HG02885 (cell line): ENCODE data around the gene RPL23.

Experiments
- ATAC-seq: cut with Tn5 transposase; IDR thresholded peaks from one replicate; pipeline ENCODE4 v1.9.1; 2021; ENCODE audit warnings: mild to moderate bottlenecking; ENCODE audit not compliant: unreplicated experiment, poor library complexity

Gene RPL23

DNA sequence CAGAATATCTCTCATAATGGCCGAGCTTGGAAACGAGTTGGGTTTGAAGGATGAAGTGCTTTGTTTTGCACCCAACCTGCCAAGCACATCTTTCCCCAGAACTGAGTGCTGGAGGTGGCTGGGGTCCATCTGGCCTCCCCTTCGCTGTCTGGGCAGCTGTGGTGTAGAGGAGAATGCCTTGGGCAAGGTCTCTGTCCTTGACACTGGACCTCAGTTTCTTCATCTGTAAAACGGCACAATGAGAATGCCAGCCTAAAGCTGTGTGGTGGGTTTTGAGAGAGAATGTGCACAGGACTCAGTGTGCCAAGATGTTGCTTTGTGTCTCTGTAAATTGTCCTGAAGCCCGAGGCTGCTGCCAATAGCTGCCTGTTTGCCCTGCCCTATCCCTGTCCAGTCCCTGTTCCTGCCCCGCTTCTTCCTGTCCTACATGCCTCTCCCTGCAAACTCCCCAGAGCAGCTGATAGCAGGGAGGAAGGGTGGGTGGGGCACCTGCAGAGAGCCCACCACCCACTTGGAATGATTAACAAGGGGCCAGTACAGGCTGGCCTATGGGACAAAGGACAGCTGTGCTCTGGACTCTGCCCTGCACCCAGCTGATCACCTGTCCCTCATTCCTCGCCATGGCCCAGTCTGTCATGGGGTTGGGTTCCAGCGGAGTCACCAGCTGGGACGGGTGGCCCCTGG lies 31.7 kb upstream of the RPL23 start:
- ATAC-seq, result no peak

GRCh38 chr17:38883592-38884526 lies 30.3 kb upstream of the RPL23 start:
- no peak for ATAC-seq

- ATAC-seq, result no peak
These were observed 29.3 kb upstream of the RPL23 start for GRCh38 chr17:38882870-38883269.

DNA sequence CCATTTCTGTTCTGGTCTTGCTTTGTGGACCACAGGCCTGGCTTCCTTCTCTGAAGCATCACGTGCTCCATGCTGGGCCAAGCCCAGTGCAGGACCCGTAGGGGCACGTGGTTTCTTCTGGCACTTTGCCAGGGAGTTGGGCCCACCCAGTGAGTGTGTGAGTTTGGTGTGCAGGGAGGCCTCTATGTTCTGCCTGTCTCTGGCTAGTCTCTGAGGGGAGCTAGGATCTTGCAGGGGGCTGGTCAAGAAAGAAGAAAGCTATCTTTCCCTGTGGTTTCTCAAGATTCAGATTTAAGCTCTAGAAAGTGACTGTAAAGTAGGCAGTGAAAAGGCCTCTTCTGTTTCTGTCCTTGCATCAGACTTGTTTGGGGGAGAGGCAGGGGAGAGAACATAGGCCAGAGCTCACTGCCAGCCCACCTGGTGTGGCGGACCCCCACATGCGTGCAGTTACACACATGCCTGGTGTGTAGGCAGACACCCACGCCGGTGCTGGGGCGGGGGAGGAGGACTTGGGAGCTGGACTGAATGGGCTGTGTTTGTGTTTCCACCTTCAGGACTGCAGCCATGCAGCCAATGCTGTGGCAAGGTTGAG lies 28.2 kb upstream of the RPL23 start:
- ATAC-seq, result no peak

DNA sequence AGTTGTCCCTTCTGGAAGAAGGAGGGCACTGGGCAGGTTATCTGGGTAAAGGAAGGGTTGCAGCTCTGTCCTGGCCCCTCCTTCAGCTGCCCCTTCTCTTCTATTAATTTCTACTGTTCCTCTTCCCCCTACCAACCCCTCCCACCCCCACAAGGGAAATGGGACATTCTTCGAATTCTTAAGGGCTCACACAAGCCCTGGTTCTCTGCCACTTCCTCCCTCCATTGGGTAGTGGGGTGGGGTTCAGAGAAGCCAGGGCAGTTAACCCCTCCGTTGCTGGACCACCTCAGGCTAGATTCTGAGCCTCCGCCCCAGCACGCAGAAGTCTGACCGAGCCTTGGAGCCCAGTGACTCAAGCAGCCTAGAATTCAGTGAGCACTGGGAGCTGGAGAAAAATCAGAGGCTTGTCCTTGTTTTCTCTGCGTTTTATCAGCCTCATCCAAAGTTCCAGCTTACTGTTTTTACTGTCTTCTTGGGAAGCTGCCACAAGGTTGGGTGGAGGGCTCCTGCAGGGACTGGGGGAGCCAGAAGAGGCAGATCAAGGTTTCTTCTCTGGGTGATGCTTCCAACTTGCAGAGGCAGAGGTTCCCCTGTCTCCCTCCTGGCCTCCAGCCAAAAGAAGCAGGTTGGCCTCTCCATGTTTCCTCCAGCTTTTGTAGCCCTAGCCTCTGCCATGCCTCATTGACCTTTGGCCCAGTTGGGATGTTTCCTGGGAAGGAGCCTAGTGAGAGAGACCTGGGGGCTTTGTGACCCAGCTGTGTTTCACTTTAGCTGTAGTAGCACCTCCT lies 26.6 kb upstream of the RPL23 start:
- no peak for ATAC-seq

GRCh38 chr17:38877130-38877851 lies 23.8 kb upstream of the RPL23 start:
- ATAC-seq, result no peak

- ATAC-seq, result no peak
These were observed 22.1 kb upstream of the RPL23 start for GRCh38 chr17:38875477-38876075.

GRCh38 chr17:38874505-38875400 lies 21.2 kb upstream of the RPL23 start:
- ATAC-seq, result no peak

DNA sequence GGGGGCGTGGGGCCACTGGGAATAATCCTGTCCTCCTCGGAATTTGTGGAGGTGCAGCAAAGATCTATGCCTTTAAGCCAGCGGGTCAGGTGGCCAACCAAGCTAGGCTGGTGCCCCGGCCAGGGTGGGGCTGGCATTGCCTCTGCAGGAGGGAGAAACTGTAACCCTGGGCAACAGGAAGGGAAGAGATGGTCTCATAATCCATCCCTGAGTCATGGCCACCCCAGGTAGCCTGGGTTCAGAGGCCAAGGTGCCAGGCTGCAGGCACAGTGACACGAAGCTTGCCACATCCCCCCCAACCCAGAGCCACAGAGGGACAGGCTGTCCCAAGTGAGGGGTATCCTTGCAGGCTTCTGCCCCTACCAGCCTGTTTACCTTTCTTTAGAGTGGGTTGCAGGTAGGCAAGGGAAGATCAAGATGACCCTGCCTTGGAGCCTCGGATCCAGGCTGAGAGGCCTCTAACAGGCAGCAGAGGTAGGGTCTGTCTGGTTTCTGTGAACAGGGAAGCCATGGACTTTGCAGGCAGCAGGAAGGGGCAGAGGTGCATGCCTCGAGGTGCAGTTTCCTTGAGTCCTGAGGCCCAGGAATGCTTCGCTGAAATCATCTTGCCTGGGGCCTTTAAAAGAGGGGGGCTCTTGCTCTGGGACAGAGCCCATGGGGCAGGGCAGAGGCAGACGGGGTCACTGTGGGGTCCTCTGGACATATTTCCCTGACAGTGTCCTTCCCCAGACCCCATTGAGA lies 20.3 kb upstream of the RPL23 start:
- no peak for ATAC-seq

- no peak for ATAC-seq
These were observed 19.3 kb upstream of the RPL23 start for GRCh38 chr17:38872671-38873385.

DNA sequence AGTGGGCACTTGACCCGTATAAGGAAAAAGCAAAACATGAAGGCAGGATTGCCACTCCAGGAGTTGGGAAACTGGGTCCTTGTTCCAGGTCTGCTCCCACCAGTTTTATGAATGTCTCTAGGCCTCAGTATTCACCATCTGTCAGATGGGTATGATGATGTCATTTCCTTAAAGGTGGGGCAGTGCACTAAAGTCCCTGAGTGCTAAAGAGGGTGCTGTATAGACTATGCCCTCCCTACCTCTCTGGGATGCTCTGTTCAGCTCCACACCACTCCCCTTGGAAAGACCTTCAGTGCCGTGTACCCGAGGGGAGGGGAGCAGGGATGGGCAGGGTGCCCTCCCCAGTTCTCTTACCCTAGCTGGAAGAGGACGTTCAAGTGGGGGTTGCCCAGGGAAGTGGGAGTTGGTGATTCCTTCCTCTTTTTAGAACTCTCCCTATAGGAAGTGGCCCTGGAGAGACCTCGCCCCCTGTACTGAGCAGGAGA lies 18.5 kb upstream of the RPL23 start:
- ATAC-seq, result no peak

DNA sequence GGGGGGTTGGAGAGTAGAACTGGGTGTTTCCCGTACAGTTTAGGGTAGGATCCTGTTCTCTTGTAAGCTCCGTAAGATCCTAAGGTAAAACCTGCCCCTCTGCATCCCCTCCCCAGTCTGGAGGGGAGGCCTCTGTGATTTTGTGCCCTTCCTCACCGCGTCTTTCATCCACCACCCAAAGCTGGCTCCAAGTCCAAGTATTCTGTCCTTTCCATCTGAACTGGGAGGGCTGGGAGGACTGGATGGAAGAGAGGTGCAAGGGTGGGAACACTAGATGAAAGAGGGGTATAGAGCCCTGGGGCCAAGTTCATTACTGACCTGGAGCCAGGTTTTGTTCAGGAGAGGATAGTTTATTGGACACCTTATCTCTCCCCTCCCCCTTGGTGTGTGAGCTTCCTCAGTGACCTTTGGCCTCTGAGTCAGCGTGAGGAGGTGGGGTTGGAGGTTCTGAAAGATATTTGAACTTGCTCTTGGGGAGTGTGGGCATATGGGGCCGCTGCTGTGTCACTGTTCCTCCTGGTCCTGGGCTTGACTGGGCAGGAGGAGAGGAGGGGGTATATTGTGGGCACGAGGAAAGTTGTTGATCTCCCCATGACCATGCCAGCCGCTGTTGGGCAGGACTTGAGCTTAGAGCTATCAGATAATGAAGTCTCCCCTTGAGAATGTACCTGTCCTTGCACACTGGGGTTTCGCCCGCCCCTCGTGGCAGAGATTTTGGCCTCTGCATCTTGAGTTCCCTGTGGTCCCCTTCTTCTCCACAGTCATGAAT lies 17.9 kb upstream of the RPL23 start:
- no peak for ATAC-seq

- ATAC-seq, result peak; percentile 36
These were observed 17.0 kb upstream of the RPL23 start for GRCh38 chr17:38870259-38871165.

- peak; percentile 46 for ATAC-seq
These were observed 16.2 kb upstream of the RPL23 start, which contains the start of gene LASP1 for GRCh38 chr17:38869526-38870258. TSS of gene LASP1 (plus strand) at chr17:38870058. CDS start at chr17:38870190, 132 bp downstream.
